ENCODE results near the gene CPN2.

The CPN2 gene

GRCh38 chr3:194292331-194292730 is 58.8 kb downstream of the CPN2 start:
- DNase-seq = no peak
